Suprapubic skin (tissue), 4 donors: ENCODE data around the gene GAS7. TPM values are rescaled to one million over a fixed set of nuclear protein-coding genes. Genes with fewer than 3 reads are reported as not detected.
"Not testable (repeated sequence)": the region's sequence is repeated elsewhere in the genome, so short reads cannot be mapped to it uniquely, and the experiment has no call there.

ENCODE experiments used
- DNase-seq, 2 donors: peaks; one replicate each; pipeline ENCODE4 v3.0.0-alpha.2; 2019; ENCODE audit warnings: low spot score in 2 of 2
- H3K27ac ChIP-seq: fragments of 200-600 bp; sonication (generic); one replicate; pipeline ENCODE4 v1.5.1; 2019
- H3K27me3 ChIP-seq: fragments of 200-600 bp; sonication (generic); one replicate; pipeline ENCODE4 v1.5.1; 2019
- H3K36me3 ChIP-seq: fragments of 200-600 bp; sonication (generic); one replicate; pipeline ENCODE4 v1.5.1; 2019
- H3K4me1 ChIP-seq: fragments of 200-600 bp; sonication (generic); one replicate; pipeline ENCODE4 v1.5.1; 2019
- H3K4me3 ChIP-seq: fragments of 200-600 bp; sonication (generic); one replicate; pipeline ENCODE4 v1.5.1; 2019; ENCODE audit warnings: mild to moderate bottlenecking
- H3K9me3 ChIP-seq: fragments of 200-600 bp; sonication (generic); one replicate; pipeline ENCODE4 v1.5.1; 2019
- CTCF ChIP-seq, 2 donors: fragments of 200-600 bp in 1 of 2; fragments of 450-650 bp in 1 of 2; sonication (generic) in 1 of 2; IDR thresholded peaks; one replicate each; pipeline ENCODE4 v1.5.1; 2016 to 2019; ENCODE audit warnings: antibody characterized with exemption in 2 of 2, mild to moderate bottlenecking in 1 of 2, moderate library complexity in 1 of 2
- EP300 ChIP-seq: sonication (generic); formaldehyde crosslinking; IDR thresholded peaks from one replicate; pipeline ENCODE4 v1.6.1; 2017; ENCODE audit warnings: antibody characterized with exemption
- POLR2A ChIP-seq, 2 donors: fragments of 450-650 bp; IDR thresholded peaks; one replicate each; pipeline ENCODE4 v1.6.1; 2017; ENCODE audit warnings: antibody characterized with exemption in 2 of 2, mild to moderate bottlenecking in 2 of 2, moderate library complexity in 2 of 2
- POLR2AphosphoS5 ChIP-seq, 3 donors: sonication (generic); formaldehyde crosslinking; IDR thresholded peaks; one replicate each; pipeline ENCODE4 v1.6.1; 2017; ENCODE audit warnings: antibody characterized with exemption in 3 of 3
- WGBS: methylation state at CpG from one replicate; pipeline ENCODE4 v1.1.5; 2018; 5-methylcytosine and 5-hydroxymethylcytosine counted together
- total RNA-seq, 4 donors: library from RNA; depleted of rRNA; stranded (reverse); fragments of >200 nt; gene quantifications; one replicate each; pipeline ENCODE4 v1.1.0, GENCODE V29; 2016

GAS7 gene
- total RNA-seq, 4 donors from 2014 or later: 45.7 to 106 (median 74.2) TPM

- Histone ChIP-seq H3K27me3 (no peaks in the 10 kb centered on the region), H3K27ac (peak overlapping the region; percentile 25), H3K36me3 (no peaks in the 10 kb centered on the region), H3K4me3 (no peak overlapping the region), H3K9me3 (no peaks in the 10 kb centered on the region), H3K4me1 (peaks cover 20% of the 10 kb centered on the region)
- WGBS: 33% methylated on average over 10 of the region's 10 CpGs
- TF ChIP-seq POLR2AphosphoS5 (IDR thresholded peaks at IDR 0.05) (peak in 2 of 3 donors; percentile 9 to 75), POLR2A (IDR thresholded peaks at IDR 0.05) (peak in 1 of 2 donors; percentile 50), EP300 (no peak)
- DNase-seq: peak in 1 of 2 donors; percentile 54
These were observed 92.8 kb downstream of the GAS7 start for GRCh38 chr17:10105513-10106001.

DNA sequence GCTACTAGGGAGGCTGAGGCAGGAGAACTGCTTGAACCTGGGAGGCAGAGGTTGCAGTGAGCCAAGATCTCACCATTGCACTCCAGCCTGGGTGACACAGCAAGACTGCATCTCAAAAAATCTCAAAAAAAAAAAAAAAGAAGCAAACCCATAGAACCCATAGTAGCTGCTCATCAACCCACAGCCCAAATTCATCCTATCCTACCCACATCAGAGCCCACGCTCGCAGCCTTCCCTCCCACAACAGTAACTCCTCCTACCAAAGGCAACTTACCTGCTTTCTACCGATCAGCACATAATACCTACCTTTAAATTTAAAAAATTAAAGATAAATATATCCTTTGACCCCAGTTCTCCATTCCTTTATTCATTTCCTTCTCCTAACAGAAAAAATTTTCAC lies 94.7 kb downstream of the GAS7 start:
- Histone ChIP-seq H3K4me1 (peaks cover 31% of the 10 kb centered on the region), H3K4me3 (no peak overlapping the region), H3K9me3 (no peaks in the 10 kb centered on the region), H3K27me3 (no peaks in the 10 kb centered on the region), H3K36me3 (no peaks in the 10 kb centered on the region), H3K27ac (no peak overlapping the region)
- WGBS: 95% methylated on average over 3 of the region's 3 CpGs
- no peak for TF ChIP-seq CTCF (IDR thresholded peaks at IDR 0.05)
- TF ChIP-seq POLR2A (IDR thresholded peaks at IDR 0.05): no peak
- no peak for TF ChIP-seq EP300
- no peak for TF ChIP-seq POLR2AphosphoS5 (IDR thresholded peaks at IDR 0.05)
- DNase-seq: no peak

DNA sequence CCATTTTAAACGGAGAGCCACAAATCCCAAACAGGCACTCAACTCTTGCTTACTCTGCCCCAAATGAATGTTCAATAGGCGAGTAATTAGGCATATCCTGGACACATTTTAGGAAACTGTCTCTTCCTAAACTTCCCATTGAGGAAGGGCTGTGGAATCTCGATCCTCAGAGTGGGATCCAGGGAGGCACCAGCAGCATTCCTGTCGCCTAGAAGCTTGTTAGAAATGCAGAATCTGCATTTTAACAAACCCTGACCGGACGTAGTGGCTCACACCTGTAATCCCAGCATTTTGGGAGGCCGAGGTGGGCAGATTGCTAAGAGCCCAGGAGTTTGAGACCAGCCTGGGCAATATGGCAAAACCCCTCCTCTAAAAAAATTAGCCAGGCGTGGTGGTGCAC lies 95.6 kb downstream of the GAS7 start:
- H3K4me3 ChIP-seq: no peak overlapping the region
- H3K27me3 ChIP-seq: no peaks in the 10 kb centered on the region
- peaks cover 35% of the 10 kb centered on the region for H3K4me1 ChIP-seq
- no peaks in the 10 kb centered on the region for H3K36me3 ChIP-seq
- TF ChIP-seq EP300 (no peak), CTCF (IDR thresholded peaks at IDR 0.05) (no peak)
- H3K27ac ChIP-seq: no peak overlapping the region
- peak in 1 of 2 donors; percentile 47 for DNase-seq
- WGBS: 93% methylated on average over 8 of the region's 8 CpGs
- no peaks in the 10 kb centered on the region for H3K9me3 ChIP-seq

GRCh38 chr17:10099051-10099571 lies 99.3 kb downstream of the GAS7 start:
- H3K4me1 ChIP-seq: peaks cover 22% of the 10 kb centered on the region
- peak overlapping the region; percentile 73 for H3K27ac ChIP-seq
- 48% methylated on average over 8 of the region's 8 CpGs for WGBS
- H3K27me3 ChIP-seq: no peaks in the 10 kb centered on the region
- TF ChIP-seq POLR2A (IDR thresholded peaks at IDR 0.05) (no peak), CTCF (IDR thresholded peaks at IDR 0.05) (no peak), EP300 (no peak), POLR2AphosphoS5 (IDR thresholded peaks at IDR 0.05) (peak in 1 of 3 donors; percentile 62)
- H3K36me3 ChIP-seq: no peaks in the 10 kb centered on the region
- peak; percentile 79 to 80 for DNase-seq
- H3K9me3 ChIP-seq: no peaks in the 10 kb centered on the region
- no peak overlapping the region for H3K4me3 ChIP-seq

- DNase-seq: peak in 1 of 2 donors; percentile 63
- WGBS: 77% methylated on average over 8 of the region's 8 CpGs
- Histone ChIP-seq H3K4me3 (no peak overlapping the region), H3K4me1 (peaks cover 22% of the 10 kb centered on the region), H3K36me3 (no peaks in the 10 kb centered on the region), H3K27me3 (no peaks in the 10 kb centered on the region), H3K9me3 (no peaks in the 10 kb centered on the region), H3K27ac (peak overlapping the region; percentile 6)
- TF ChIP-seq POLR2A (IDR thresholded peaks at IDR 0.05): no peak
- no peak for TF ChIP-seq EP300
- TF ChIP-seq POLR2AphosphoS5 (IDR thresholded peaks at IDR 0.05): no peak
- TF ChIP-seq CTCF (IDR thresholded peaks at IDR 0.05): no peak
These were observed 101.8 kb downstream of the GAS7 start for GRCh38 chr17:10096596-10096995.

- not testable (repeated sequence) for H3K27me3 ChIP-seq, H3K9me3 ChIP-seq, H3K4me3 ChIP-seq, H3K36me3 ChIP-seq
- DNase-seq: peak; percentile 74 to 82
- Histone ChIP-seq H3K4me1 (peaks cover 26% of the 10 kb centered on the region), H3K27ac (peak overlapping the region; percentile 43)
- 74% methylated on average over 8 of the region's 8 CpGs for WGBS
These were observed 103.1 kb downstream of the GAS7 start for GRCh38 chr17:10095295-10095694.
